Measurements from ENCODE around the gene ARFGEF2.

The ARFGEF2 gene

GRCh38 chr20:48909910-48910309, 11.6 kb upstream of the ARFGEF2 start:
- Histone ChIP-seq H3K4me3 (ENCODE audit: low read length) (no peak overlapping the region), H3K36me3 (ENCODE audit: control insufficient read depth, insufficient read depth, low read length) (no peaks in the 10 kb centered on the region), H3K18ac (ENCODE audit: low read length) (no peak overlapping the region)

GRCh38 chr20:48910347-48910781, 11.1 kb upstream of the ARFGEF2 start:
- Histone ChIP-seq H3K27me3 (ENCODE audit: insufficient read depth, low read length, poor library complexity) (no peaks in the 10 kb centered on the region), H3K4me3 (ENCODE audit: low read length) (no peak overlapping the region), H4K8ac (ENCODE audit: low read depth, low read length) (no peak overlapping the region), H3K79me2 (ENCODE audit: control insufficient read depth, insufficient read depth, low read length) (no peaks in the 10 kb centered on the region), H3K9ac (ENCODE audit: low read length) (no peak overlapping the region), H2BK5ac (ENCODE audit: low read length) (no peak overlapping the region), H3K18ac (ENCODE audit: low read length) (no peak overlapping the region), H3K4me1 (ENCODE audit: control insufficient read depth, low read depth, low read length) (no peaks in the 10 kb centered on the region), H4K5ac (ENCODE audit: low read length) (no peak overlapping the region), H3K27ac (ENCODE audit: low read depth, low read length) (no peak overlapping the region), H3K79me1 (ENCODE audit: low read length) (no peaks in the 10 kb centered on the region), H3K23ac (ENCODE audit: low read length) (no peak overlapping the region), H3K4me2 (ENCODE audit: low read length) (no peak overlapping the region), H2BK120ac (ENCODE audit: low read depth, low read length) (no peak overlapping the region), H3K36me3 (ENCODE audit: control insufficient read depth, insufficient read depth, low read length) (no peaks in the 10 kb centered on the region), H2AK5ac (ENCODE audit: low read length) (no peak overlapping the region), H2BK15ac (replicated peaks; ENCODE audit: low read depth) (no peak overlapping the region), H3K4ac (ENCODE audit: low read depth, low read length) (no peak overlapping the region), H3K56ac (ENCODE audit: low read length) (no peak overlapping the region)
- peak; percentile 59 for DNase-seq
- WGBS (ENCODE audit: extremely low coverage, insufficient coverage, low lambda C conversion rate), result no CpG with 5 or more reads among the region's 7 CpGs

More at GRCh38 chr20:48909910-48910309, 11.6 kb upstream of the ARFGEF2 start:
- Histone ChIP-seq H3K23ac (ENCODE audit: low read length) (no peak overlapping the region), H3K27me3 (ENCODE audit: insufficient read depth, low read length, poor library complexity) (no peaks in the 10 kb centered on the region), H2BK120ac (ENCODE audit: low read depth, low read length) (no peak overlapping the region), H3K27ac (ENCODE audit: low read depth, low read length) (no peak overlapping the region), H2AK5ac (ENCODE audit: low read length) (no peak overlapping the region), H3K9ac (ENCODE audit: low read length) (no peak overlapping the region), H2BK5ac (ENCODE audit: low read length) (no peak overlapping the region), H3K56ac (ENCODE audit: low read length) (no peak overlapping the region), H3K4me2 (ENCODE audit: low read length) (no peak overlapping the region), H4K8ac (ENCODE audit: low read depth, low read length) (no peak overlapping the region), H3K4me1 (ENCODE audit: control insufficient read depth, low read depth, low read length) (no peaks in the 10 kb centered on the region), H3K4ac (ENCODE audit: low read depth, low read length) (no peak overlapping the region), H3K79me2 (ENCODE audit: control insufficient read depth, insufficient read depth, low read length) (no peaks in the 10 kb centered on the region), H2BK15ac (replicated peaks; ENCODE audit: low read depth) (no peak overlapping the region), H4K5ac (ENCODE audit: low read length) (no peak overlapping the region), H3K79me1 (ENCODE audit: low read length) (no peaks in the 10 kb centered on the region)
- no peak for DNase-seq
- no CpG with 5 or more reads among the region's 2 CpGs for WGBS (ENCODE audit: extremely low coverage, insufficient coverage, low lambda C conversion rate)

- H3K4me1 ChIP-seq (ENCODE audit: control insufficient read depth, low read depth, low read length), result no peaks in the 10 kb centered on the region
- DNase-seq, result no peak
- no peak overlapping the region for H2BK5ac ChIP-seq (ENCODE audit: low read length)
- no peak overlapping the region for H3K4me2 ChIP-seq (ENCODE audit: low read length)
- no peak overlapping the region for H3K18ac ChIP-seq (ENCODE audit: low read length)
- WGBS (ENCODE audit: extremely low coverage, insufficient coverage, low lambda C conversion rate), result no CpG with 5 or more reads among the region's 4 CpGs
- no peak overlapping the region for H3K56ac ChIP-seq (ENCODE audit: low read length)
- no peak overlapping the region for H3K23ac ChIP-seq (ENCODE audit: low read length)
- H3K36me3 ChIP-seq (ENCODE audit: control insufficient read depth, insufficient read depth, low read length), result no peaks in the 10 kb centered on the region
- H4K5ac ChIP-seq (ENCODE audit: low read length), result no peak overlapping the region
- no peak overlapping the region for H3K27ac ChIP-seq (ENCODE audit: low read depth, low read length)
- H3K27me3 ChIP-seq (ENCODE audit: insufficient read depth, low read length, poor library complexity), result no peaks in the 10 kb centered on the region
- no peak overlapping the region for H2AK5ac ChIP-seq (ENCODE audit: low read length)
- H2BK120ac ChIP-seq (ENCODE audit: low read depth, low read length), result no peak overlapping the region
- H2BK15ac ChIP-seq (replicated peaks; ENCODE audit: low read depth), result no peak overlapping the region
- no peak overlapping the region for H3K9ac ChIP-seq (ENCODE audit: low read length)
- H4K8ac ChIP-seq (ENCODE audit: low read depth, low read length), result no peak overlapping the region
- no peak overlapping the region for H3K4ac ChIP-seq (ENCODE audit: low read depth, low read length)
- no peaks in the 10 kb centered on the region for H3K79me2 ChIP-seq (ENCODE audit: control insufficient read depth, insufficient read depth, low read length)
- H3K4me3 ChIP-seq (ENCODE audit: low read length), result no peak overlapping the region
- no peaks in the 10 kb centered on the region for H3K79me1 ChIP-seq (ENCODE audit: low read length)
These were observed 9.4 kb upstream of the ARFGEF2 start for GRCh38 chr20:48912065-48912464.

GRCh38 chr20:48916699-48917098, 4.8 kb upstream of the ARFGEF2 start:
- H4K5ac ChIP-seq (ENCODE audit: low read length), result no peak overlapping the region
- no peak overlapping the region for H3K4me2 ChIP-seq (ENCODE audit: low read length)
- no peak overlapping the region for H2BK15ac ChIP-seq (replicated peaks; ENCODE audit: low read depth)
- H3K4me1 ChIP-seq (ENCODE audit: control insufficient read depth, low read depth, low read length), result no peaks in the 10 kb centered on the region
- H3K27ac ChIP-seq (ENCODE audit: low read depth, low read length), result no peak overlapping the region
- H3K18ac ChIP-seq (ENCODE audit: low read length), result no peak overlapping the region
- no peak overlapping the region for H3K23ac ChIP-seq (ENCODE audit: low read length)
- H3K4ac ChIP-seq (ENCODE audit: low read depth, low read length), result no peak overlapping the region
- H3K9ac ChIP-seq (ENCODE audit: low read length), result no peak overlapping the region
- no peak overlapping the region for H3K4me3 ChIP-seq (ENCODE audit: low read length)
- WGBS (ENCODE audit: extremely low coverage, insufficient coverage, low lambda C conversion rate), result no CpG with 5 or more reads among the region's 1 CpG
- no peaks in the 10 kb centered on the region for H3K27me3 ChIP-seq (ENCODE audit: insufficient read depth, low read length, poor library complexity)
- H2BK5ac ChIP-seq (ENCODE audit: low read length), result no peak overlapping the region
- H4K8ac ChIP-seq (ENCODE audit: low read depth, low read length), result no peak overlapping the region
- H3K79me2 ChIP-seq (ENCODE audit: control insufficient read depth, insufficient read depth, low read length), result no peaks in the 10 kb centered on the region
- DNase-seq, result peak; percentile 32
- no peaks in the 10 kb centered on the region for H3K36me3 ChIP-seq (ENCODE audit: control insufficient read depth, insufficient read depth, low read length)
- no peak overlapping the region for H2AK5ac ChIP-seq (ENCODE audit: low read length)
- no peak overlapping the region for H2BK120ac ChIP-seq (ENCODE audit: low read depth, low read length)
- H3K79me1 ChIP-seq (ENCODE audit: low read length), result no peaks in the 10 kb centered on the region
- no peak overlapping the region for H3K56ac ChIP-seq (ENCODE audit: low read length)

GRCh38 chr20:48919336-48919881, 2.1 kb upstream of the ARFGEF2 start:
- Histone ChIP-seq H3K4me3 (ENCODE audit: low read length) (no peak overlapping the region), H2BK120ac (ENCODE audit: low read depth, low read length) (no peak overlapping the region), H3K36me3 (ENCODE audit: control insufficient read depth, insufficient read depth, low read length) (no peaks in the 10 kb centered on the region), H3K18ac (ENCODE audit: low read length) (no peak overlapping the region), H3K4me2 (ENCODE audit: low read length) (no peak overlapping the region), H4K8ac (ENCODE audit: low read depth, low read length) (no peak overlapping the region), H3K79me2 (ENCODE audit: control insufficient read depth, insufficient read depth, low read length) (peaks cover 16% of the 10 kb centered on the region), H3K27me3 (ENCODE audit: insufficient read depth, low read length, poor library complexity) (no peaks in the 10 kb centered on the region), H3K27ac (ENCODE audit: low read depth, low read length) (no peak overlapping the region), H3K9ac (ENCODE audit: low read length) (no peak overlapping the region), H4K5ac (ENCODE audit: low read length) (no peak overlapping the region), H3K4me1 (ENCODE audit: control insufficient read depth, low read depth, low read length) (peaks cover 2% of the 10 kb centered on the region), H3K23ac (ENCODE audit: low read length) (no peak overlapping the region), H2BK15ac (replicated peaks; ENCODE audit: low read depth) (no peak overlapping the region), H3K56ac (ENCODE audit: low read length) (no peak overlapping the region), H3K79me1 (ENCODE audit: low read length) (peaks cover 7% of the 10 kb centered on the region), H2AK5ac (ENCODE audit: low read length) (no peak overlapping the region), H2BK5ac (ENCODE audit: low read length) (no peak overlapping the region), H3K4ac (ENCODE audit: low read depth, low read length) (no peak overlapping the region)
- peak; percentile 46 for DNase-seq
- WGBS (ENCODE audit: extremely low coverage, insufficient coverage, low lambda C conversion rate), result no CpG with 5 or more reads among the region's 6 CpGs

GRCh38 chr20:48919882-48920526, 1.5 kb upstream of the ARFGEF2 start:
- peaks cover 2% of the 10 kb centered on the region for H3K4me1 ChIP-seq (ENCODE audit: control insufficient read depth, low read depth, low read length)
- H3K18ac ChIP-seq (ENCODE audit: low read length), result no peak overlapping the region
- no peak overlapping the region for H2AK5ac ChIP-seq (ENCODE audit: low read length)
- H4K5ac ChIP-seq (ENCODE audit: low read length), result no peak overlapping the region
- peak; percentile 54 for DNase-seq
- no CpG with 5 or more reads among the region's 5 CpGs for WGBS (ENCODE audit: extremely low coverage, insufficient coverage, low lambda C conversion rate)
- no peak overlapping the region for H3K4me3 ChIP-seq (ENCODE audit: low read length)
- no peak overlapping the region for H3K23ac ChIP-seq (ENCODE audit: low read length)
- no peak overlapping the region for H3K56ac ChIP-seq (ENCODE audit: low read length)
- H2BK15ac ChIP-seq (replicated peaks; ENCODE audit: low read depth), result no peak overlapping the region
- no peak overlapping the region for H2BK120ac ChIP-seq (ENCODE audit: low read depth, low read length)
- peaks cover 10% of the 10 kb centered on the region for H3K79me1 ChIP-seq (ENCODE audit: low read length)
- no peak overlapping the region for H2BK5ac ChIP-seq (ENCODE audit: low read length)
- no peak overlapping the region for H3K27ac ChIP-seq (ENCODE audit: low read depth, low read length)
- no peak overlapping the region for H3K9ac ChIP-seq (ENCODE audit: low read length)
- no peak overlapping the region for H3K4me2 ChIP-seq (ENCODE audit: low read length)
- H3K27me3 ChIP-seq (ENCODE audit: insufficient read depth, low read length, poor library complexity), result no peaks in the 10 kb centered on the region
- H4K8ac ChIP-seq (ENCODE audit: low read depth, low read length), result no peak overlapping the region
- H3K4ac ChIP-seq (ENCODE audit: low read depth, low read length), result no peak overlapping the region
- no peaks in the 10 kb centered on the region for H3K36me3 ChIP-seq (ENCODE audit: control insufficient read depth, insufficient read depth, low read length)
- H3K79me2 ChIP-seq (ENCODE audit: control insufficient read depth, insufficient read depth, low read length), result peaks cover 20% of the 10 kb centered on the region

Data from mesendoderm (in vitro differentiated cells).